Measurements from ENCODE around the gene ESYT3.

GRCh38 chr3:138496436-138496835 lies 62.0 kb downstream of the ESYT3 start:
- TF ChIP-seq, protein P1, sequence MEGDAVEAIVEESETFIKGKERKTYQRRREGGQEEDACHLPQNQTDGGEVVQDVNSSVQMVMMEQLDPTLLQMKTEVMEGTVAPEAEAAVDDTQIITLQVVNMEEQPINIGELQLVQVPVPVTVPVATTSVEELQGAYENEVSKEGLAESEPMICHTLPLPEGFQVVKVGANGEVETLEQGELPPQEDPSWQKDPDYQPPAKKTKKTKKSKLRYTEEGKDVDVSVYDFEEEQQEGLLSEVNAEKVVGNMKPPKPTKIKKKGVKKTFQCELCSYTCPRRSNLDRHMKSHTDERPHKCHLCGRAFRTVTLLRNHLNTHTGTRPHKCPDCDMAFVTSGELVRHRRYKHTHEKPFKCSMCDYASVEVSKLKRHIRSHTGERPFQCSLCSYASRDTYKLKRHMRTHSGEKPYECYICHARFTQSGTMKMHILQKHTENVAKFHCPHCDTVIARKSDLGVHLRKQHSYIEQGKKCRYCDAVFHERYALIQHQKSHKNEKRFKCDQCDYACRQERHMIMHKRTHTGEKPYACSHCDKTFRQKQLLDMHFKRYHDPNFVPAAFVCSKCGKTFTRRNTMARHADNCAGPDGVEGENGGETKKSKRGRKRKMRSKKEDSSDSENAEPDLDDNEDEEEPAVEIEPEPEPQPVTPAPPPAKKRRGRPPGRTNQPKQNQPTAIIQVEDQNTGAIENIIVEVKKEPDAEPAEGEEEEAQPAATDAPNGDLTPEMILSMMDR (IDR thresholded peaks at IDR 0.05), result no peak
- TF ChIP-seq POLR2A (IDR thresholded peaks at IDR 0.05), result no peak

All from right lobe of liver (tissue), 4 donors.